GM19043 (cell line): ENCODE results near the gene INPP5A.
"Not testable (repeated sequence)": the region's sequence is repeated elsewhere in the genome, so short reads cannot be mapped to it uniquely, and the experiment has no call there.

Experiments used
- ATAC-seq: cut with Tn5 transposase; IDR thresholded peaks from one replicate; pipeline ENCODE4 v1.9.1; 2021; ENCODE audit warnings: low read depth; ENCODE audit not compliant: unreplicated experiment

INPP5A gene

DNA sequence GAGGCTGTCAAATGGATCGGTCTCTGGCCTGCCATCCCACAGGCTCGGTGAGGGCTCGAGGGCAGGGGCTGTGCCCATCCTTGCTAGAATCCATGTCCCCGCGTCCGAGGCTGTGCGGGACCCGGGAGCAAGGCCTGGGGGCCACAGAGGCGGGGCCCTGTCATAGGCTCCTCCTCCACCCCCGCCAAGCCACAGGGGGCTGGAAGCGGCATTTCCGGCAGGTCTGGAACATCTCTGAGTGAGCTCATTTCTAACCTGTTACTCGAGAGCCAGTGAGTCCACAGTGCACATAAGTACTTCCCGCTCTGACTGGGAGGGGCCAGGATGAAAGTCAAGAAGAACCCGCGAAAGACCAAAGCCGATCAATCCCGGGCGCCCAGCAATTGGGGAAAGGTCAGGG is 190.7 kb downstream of the INPP5A start:
- ATAC-seq = no peak

DNA sequence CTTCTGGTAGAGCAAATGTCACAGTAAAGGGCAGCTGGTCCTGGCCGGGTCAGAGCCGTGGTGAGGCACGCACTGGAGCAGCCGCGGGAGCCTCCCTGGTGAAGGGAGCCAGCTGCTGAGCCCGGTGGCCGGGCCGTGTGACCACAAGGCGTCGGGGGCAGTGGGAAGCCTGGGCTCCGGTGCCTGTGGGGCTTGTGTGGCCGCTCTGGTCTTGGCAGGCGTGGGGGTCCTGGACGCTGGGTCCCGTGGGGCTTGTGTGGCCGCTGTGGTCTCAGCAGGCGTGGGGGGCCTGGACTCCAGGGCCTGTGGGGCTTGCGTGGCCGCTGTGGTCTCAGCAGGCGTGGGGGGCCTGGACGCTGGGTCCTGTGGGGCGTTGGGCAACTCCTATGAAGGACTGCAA is 191.2 kb downstream of the INPP5A start:
- ATAC-seq = no peak

DNA sequence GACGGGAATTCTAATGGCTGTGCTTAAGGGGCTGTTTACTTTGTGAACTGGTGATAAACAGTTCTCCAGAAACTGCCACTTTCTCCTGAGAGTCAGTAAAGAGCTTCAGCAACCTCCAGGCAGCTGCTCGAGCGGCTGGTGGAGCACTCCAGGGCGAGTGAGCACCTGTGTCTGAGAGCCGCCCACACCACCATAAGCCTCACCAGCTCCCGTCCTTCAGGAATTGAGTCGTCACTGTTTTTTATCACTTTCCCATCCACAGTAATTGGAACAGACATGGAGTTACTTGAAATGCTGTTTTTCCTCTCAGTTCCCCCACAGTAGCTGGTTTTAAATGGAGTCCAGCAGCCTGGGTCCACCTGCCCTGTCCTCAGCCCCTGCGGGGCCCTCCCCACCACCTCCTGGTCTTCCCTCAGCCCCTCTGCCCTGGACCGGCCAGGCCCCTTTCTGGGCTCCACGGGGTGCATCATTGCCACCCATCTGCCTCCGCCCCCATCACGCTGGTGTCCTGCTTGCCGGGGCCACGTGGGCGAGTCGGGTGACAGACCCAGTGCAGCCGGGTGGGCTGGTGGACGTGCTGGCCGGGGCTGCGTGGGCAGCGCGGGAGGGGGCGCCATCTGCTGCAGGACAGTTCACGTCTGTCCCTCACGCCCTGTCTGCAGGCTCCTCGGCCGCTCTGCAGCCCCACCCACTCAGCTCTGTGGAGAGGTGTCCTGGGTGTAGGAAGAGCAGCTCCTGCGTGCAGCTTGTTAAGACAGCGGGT is 192.4 kb downstream of the INPP5A start:
- no peak for ATAC-seq

DNA sequence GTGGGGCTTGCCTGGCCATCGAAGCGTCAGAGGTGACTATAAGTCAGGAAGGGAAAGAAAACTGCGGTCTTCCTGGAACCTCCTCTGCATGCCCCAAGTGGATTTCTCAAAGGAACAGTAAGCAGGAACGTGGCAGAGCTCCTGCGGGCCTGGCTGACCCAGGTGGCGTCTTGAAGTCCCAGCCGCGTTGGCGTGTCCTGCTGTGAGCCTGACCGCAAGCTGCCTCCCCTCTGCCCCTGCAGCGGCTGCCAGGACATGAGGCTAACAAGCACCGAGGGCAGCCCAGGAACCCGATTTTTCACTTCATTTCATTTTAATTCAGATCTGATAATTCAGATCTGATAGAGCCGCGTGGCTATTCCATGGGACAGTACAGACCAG is 193.0 kb downstream of the INPP5A start:
- no peak for ATAC-seq

DNA sequence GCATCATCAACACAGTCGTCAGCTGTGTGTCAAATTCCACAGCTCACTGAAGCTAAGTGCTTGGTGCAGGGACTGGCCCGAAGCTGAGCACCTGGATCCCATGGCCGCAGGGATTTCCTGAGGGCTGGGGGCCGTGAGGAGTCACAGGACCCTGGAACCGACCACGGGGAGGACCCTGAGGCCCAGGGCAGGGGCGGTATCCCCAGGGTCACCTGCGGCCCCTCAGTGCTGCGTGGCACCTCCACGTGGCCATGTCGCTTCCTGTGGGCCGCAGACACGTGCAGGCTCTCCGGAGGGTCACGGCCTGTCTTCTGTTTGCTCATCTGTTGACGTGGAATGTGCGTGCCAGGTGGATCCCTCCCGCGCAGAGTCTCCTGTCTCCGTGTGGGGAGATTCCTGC is 194.9 kb downstream of the INPP5A start:
- no peak for ATAC-seq

DNA sequence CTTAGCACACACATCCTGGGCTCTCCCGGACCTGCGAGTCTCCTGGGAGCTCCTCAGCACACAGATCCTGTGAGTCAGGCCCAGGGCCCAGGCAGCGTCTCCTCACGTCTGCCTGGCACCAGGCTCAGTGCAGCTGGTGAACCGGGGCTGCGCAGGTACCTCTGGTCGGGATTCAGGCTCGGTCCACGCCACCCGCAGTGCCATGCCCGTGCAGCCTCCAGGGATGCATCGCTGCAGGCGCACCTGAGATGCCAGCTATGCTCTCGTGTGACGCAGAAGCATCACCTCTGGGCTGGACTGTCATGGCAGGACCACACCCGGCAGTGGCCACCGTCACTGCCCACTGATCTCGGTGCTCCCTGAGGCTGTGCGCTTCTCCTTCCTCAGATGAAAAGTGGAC is 196.3 kb downstream of the INPP5A start:
- no peak for ATAC-seq

DNA sequence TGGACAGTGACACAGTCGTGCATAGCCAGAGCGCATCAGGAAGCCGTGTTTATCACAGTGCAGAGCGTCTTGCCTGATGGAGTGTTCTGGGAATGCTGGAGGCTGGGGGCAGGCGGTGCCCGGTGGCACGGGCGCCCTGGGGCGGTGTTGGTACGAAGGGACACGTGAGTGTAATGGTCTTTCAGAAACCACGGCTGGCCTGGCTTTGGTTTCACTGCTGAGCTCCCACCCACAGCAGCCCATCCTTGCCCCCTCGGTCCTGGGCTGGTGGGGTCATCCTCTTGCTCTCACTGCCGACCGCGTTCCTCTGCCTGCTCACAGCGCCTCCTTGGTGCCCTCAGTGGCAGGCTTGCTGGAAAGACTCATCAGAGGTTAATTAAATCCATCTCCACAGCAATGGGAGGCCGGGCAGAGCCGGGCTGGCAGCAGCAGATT is 197.8 kb downstream of the INPP5A start:
- ATAC-seq = no peak

DNA sequence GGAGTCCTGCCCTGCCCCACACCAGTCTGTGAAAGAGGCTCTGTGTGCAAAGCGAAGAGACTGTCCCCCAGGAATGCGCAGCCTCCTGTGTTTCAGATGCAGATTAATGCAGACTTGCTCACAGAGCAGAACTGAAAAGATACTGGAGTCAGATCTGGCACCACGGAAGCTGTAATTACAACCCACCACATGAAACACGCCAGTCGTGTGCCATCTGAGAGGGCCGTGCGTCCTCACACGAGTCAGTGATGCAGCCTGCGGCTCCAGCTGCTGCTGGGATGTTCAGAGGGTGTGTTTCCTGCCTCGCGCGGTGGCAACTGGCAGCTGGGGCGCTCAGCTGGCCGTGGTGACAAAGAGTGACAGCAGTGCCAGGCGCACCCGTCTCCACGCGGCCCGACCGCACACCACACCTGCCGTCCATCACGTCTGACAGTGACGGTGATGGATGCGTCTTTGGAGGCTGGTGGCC is 198.4 kb downstream of the INPP5A start:
- no peak for ATAC-seq

DNA sequence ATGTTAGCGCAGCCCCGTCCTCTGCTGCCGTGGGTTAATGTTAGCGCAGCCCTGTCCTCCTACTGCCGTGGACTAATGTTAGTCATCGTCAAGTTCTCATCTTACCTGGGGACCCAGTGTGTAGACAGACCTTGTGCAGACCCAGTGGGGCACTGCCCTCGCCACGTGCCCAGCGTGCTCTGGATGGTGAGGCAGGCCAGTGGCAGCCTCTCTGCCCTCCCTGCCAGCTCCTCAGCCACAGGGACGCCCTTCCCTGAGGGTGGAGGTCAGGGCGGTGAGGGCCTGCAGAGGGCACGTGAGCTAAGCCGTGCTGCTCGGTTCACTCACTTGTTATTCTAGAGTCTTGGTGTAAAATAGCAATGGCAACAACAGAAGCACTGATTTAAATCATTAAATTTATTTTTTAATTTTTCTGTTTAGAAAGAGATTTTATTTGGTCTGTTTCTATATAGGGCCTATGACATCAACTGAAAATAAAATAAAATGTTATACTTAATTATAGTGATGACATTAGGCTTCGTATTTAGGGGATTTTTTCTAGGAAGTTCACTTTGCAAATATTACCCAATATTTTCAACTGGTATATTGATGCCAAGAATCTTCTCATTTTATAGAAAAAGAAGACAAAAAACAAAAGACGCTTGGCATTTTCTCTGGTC is 199.9 kb downstream of the INPP5A start:
- ATAC-seq = no peak

DNA sequence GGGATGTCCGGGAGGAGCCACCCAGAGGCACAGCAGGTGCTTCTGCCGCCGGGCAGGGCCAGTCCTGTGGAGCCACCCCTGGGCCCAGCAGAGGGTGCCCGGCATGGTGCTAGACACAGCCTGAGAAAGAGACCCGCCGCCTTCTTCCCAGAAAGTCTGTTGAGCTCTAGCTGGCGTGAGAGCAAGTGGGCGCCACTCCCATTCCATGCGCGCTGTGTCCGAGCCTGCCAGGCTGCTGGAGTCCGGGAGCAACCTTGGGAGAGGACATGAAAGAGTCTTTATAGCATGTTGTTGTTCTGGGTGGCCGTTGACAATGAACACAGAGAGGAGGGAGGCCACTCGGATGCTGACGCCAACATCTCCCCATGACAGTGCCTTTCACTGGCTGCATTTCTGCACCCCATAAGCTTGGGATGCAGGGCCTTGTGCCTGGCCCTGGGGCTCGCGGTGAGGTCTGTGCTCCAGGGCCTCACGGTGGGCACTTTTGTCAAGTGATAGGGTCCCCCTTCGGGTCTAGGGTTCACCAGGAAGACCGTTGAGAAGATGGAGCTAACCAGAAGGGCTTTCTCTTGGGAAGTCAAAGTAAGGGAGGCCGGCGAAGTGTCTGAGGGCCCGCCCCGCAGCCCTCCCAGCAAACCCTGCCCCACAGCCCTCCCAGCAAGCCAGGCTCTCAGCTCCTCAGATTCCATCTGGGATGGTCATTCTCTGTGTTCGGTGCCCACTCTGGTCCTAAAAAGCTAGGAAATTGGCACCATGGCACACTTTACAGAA is 201.1 kb downstream of the INPP5A start:
- ATAC-seq = no peak

DNA sequence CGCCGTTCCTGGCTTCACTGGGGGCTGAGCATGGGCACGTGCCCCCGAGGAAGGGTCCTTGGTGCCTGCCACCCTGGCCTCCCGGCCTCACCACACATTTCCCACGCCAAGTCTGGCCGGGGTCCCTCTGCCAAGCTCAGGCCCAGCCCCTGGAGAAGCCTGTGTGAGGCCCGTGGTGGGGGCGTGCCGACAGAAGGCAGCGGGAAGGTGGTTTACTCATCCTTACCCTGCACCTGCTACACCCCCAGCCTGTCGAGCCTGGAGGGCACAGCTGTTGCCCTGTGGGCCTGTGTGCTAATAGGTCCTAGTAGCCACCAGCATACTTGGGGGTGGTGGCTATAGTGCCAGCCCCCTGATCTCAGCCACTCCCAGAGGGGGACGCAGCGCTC is 201.6 kb downstream of the INPP5A start:
- ATAC-seq = no peak

DNA sequence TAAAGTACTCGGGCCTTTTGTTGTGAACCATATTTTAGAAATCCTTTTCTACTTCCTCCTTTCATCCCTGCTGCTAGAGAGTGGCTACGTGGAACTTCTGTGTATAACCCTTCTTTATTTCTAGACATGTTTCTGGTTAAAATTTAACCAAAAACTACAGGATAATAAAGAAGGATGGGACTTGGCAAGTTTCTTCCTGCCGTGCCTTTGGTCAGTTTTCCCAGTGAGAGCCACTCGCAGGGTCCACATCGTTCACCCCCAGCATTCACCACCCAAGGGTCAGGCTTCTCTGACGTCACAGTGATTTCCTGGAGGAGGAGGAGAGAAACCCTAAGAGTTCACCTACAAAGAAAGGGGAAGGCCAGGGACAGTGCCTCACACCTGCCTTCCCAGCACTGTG is 203.0 kb downstream of the INPP5A start:
- ATAC-seq = no peak

DNA sequence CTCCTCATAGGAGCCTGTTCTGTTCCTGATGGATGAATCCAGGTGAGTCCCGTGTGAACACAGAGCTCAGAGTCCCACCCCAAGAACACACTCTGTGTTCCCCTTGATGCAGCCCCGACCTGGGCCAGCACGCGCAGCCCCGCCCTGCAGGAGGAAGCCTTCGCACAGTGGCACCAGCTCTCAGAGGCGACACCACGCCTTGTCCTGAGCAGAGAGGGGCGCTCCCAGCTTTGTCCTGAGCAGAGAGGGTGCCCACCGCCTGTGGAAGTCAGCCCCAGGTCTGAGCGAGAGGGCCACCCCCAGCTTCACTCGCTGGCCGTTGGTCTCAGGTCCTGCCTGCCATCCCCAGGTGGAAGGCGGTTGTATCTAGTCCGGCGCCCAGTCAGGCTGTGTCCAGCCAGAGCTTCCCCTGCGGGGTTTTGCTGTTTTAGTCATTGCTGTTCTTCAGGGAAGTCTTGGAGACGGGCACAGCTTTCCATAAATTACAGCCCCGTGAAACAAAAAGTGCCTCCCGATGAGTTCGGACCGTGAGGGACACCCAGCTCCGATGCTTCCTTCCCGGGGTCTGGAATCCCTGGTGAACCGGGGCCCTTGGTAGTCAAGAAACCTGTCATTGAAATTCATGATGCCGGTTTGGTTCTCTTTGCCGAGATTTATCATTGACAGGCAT is 204.7 kb downstream of the INPP5A start:
- ATAC-seq = no peak

DNA sequence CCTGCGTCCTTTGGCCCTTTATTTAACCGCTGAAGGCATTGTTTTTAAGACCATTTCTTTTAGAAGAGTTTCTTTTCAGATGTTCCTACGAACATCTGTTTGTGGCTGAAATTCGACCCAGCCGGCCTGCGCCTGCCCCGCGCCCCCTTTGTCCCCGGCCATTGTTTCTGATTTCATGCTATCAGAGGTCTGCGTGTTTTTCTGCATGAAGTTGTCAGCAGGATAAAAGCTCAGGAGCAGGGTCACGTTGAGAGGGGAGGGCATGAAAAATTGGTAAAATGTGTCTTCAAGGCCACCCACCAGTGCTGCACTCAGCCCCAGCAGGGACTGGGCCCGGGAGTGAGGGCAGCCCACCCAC is 205.2 kb downstream of the INPP5A start:
- no peak for ATAC-seq

DNA sequence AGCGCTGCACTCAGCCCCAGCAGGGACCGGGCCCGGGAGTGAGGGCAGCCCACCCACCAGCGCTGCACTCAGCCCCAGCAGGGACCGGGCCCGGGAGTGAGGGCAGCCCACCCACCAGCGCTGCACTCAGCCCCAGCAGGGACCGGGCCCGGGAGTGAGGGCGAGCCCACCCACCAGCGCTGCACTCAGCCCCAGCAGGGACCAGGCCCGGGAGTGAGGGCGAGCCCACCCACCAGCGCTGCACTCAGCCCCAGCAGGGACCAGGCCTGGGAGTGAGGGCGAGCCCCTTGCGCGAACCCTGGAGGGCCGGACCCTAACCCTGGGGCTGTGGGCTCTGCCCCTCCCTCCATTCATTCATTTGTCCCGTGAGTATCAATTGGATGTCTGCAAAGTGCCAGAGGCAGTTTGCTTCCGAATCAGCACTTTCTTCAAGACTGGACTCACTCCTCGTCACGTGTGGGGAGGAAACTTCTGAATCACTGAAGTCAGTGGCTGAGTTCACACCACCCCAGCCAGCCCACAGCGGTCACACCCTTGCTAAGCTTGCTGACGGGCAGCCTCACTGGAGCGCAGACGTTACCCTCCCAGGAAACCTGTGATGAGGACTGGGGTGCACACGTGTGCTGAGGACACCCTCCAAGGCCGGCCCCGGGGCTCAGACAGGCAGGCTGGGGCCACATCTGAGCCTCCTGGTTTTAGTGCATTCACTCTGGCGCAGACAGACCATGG is 205.8 kb downstream of the INPP5A start:
- not testable (repeated sequence) for ATAC-seq

DNA sequence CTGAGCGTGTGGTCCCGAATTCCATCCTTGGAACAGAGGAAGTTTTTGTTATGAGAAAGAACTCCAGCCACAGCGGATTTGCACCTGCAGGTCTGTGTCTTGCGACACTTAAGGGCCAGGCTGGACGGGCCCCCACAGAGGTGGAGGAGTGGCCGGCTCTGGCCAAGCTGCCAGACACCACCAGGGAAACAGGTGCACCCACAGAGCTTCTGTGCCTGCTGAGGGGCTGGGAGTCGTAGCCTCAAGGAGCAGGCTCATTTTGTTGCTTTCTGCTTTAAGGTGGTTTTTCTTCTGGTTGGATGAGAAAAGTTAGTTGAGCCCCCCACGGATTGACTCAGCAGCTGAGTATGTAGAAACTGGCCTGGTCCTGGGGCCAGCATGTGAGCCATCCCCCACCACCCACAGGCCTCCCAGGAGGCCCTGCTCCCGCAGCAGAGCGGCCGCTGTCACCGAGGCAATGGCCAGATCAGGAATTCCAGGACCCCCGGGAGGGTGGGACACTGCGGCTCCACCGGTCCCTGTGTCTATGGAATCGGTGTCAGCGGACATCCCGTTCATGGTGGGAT is 206.4 kb downstream of the INPP5A start:
- ATAC-seq = no peak

DNA sequence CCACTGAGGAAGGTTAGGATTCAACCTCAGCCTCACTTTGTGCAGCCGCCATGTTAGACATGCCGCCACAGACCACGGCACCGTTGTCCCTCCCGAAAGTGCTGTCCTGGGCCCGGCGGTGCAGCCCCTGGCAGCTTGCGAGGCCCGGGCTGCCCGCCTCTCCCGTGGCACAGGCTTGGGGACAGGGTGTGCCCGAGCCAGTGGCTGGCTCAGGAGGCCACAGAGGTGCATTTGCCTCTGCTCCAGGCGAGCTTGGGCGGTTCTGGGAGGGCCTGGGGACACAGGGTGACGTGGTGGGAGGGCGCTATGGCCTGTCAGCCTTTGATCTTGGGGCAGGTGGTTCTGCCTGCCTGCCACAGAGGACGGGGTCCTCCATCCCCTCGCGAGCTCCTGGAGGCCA is 207.3 kb downstream of the INPP5A start:
- no peak for ATAC-seq

DNA sequence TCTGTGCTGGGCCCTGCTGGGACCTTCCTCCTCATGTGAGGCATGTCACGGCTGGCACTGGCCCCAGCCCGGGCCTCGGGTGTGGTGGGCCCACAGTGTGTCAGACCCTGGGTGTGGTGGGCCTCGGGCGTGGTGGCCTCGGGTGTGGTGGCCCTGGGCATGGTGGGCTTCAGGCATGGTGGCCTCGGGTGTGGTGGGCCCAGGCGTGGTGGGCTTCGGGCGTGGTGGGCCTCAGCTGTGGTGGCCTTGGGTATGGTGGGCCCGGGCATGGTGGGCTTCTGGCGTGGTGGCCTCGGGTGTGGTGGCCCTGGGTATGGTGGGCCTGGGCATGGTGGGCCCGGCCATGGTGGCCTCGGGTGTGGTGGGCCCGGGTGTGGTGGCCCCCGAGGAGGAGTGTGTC is 207.9 kb downstream of the INPP5A start:
- no peak for ATAC-seq

DNA sequence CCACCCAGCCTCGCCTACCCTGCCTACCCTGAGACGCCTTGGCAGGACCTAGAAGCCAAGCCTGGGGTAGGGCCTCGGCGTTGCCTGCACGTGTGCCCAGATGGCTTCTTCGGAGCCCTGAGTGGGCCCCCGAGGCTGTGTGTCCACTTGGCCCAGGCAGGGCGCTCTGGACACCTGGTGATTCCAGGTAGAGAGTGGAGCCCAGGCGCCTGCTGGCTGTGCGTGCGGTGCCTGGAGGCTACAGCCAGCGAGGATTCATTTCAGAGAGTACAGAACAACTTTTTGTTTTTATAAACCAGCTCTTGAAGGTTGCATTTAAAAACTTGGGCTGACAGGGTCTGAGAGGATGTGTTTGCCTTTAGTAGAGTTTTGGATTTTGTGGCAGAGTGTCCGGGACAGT is 208.4 kb downstream of the INPP5A start:
- no peak for ATAC-seq

DNA sequence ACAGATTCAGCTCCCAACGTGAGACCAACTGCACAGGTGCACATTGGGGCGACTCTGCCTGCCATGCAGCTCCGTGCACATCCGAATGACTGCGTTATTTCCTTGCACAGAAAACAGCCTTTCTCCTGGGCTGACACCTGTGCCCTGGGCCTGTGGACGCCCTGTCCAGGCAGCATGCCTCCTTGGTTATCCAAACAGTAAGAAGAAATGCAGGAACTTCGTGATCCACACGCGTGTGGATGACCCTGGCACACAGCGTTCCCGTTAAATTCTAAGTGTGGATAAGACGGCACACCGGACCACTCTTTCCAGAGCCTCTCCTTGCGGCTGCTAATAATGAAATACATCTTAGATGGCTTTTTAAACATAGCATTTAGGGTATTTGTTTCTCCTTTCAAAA is 208.8 kb downstream of the INPP5A start:
- no peak for ATAC-seq
